Breast epithelium (tissue), 4 donors: ENCODE measurements around the gene HDAC6. TPM values are rescaled to one million over a fixed set of nuclear protein-coding genes. Genes with fewer than 3 reads are reported as not detected.
"Not testable (repeated sequence)": the region's sequence is repeated elsewhere in the genome, so short reads cannot be mapped to it uniquely, and the experiment has no call there.

Experiments used
- DNase-seq, 2 donors: peaks; one replicate each; pipeline ENCODE4 v3.0.0-alpha.2; 2019; ENCODE audit warnings: low spot score in 2 of 2
- H3K27ac ChIP-seq, 2 donors: fragments of 200-600 bp; sonication (generic) in 1 of 2; one replicate each; pipeline ENCODE4 v1.5.1; 2016 to 2019; ENCODE audit warnings: mild to moderate bottlenecking in 1 of 2
- H3K27me3 ChIP-seq, 2 donors: fragments of 200-600 bp; sonication (generic) in 1 of 2; one replicate each; pipeline versions ENCODE4 v1.5.1 to v1.6.0; 2017 to 2019; ENCODE audit warnings: control low read depth in 1 of 2, mild to moderate bottlenecking in 1 of 2
- H3K36me3 ChIP-seq: fragments of 200-600 bp; one replicate; pipeline ENCODE4 v1.5.1; 2019
- H3K4me1 ChIP-seq, 2 donors: fragments of 200-600 bp; sonication (generic); one replicate each; pipeline ENCODE4 v1.5.1; 2016 to 2019; ENCODE audit warnings: control low read depth in 1 of 2
- H3K4me3 ChIP-seq, 3 donors: fragments of 200-600 bp; sonication (generic); 1 replicate in 2 of 3; 2 replicates in 1 of 3; pipeline ENCODE4 v1.5.1; 2016 to 2019; ENCODE audit warnings: mild to moderate bottlenecking in 3 of 3, moderate library complexity in 2 of 3
- H3K9me3 ChIP-seq, 2 donors: fragments of 200-600 bp; sonication (generic) in 1 of 2; one replicate each; pipeline ENCODE4 v1.5.1; 2016 to 2019; ENCODE audit warnings: control low read depth in 1 of 2
- CTCF ChIP-seq, 3 donors: fragments of 450-650 bp; IDR thresholded peaks; one replicate each; pipeline ENCODE4 v1.5.1; 2016 to 2017; ENCODE audit warnings: antibody characterized with exemption in 3 of 3, mild to moderate bottlenecking in 3 of 3, moderate library complexity in 3 of 3
- POLR2A ChIP-seq: fragments of 450-650 bp; IDR thresholded peaks from one replicate; pipeline ENCODE4 v1.6.1; 2016; ENCODE audit warnings: antibody characterized with exemption, mild to moderate bottlenecking, moderate library complexity
- POLR2AphosphoS5 ChIP-seq, 3 donors: sonication (generic); formaldehyde crosslinking; IDR thresholded peaks; one replicate each; pipeline ENCODE4 v1.6.1; 2017; ENCODE audit warnings: antibody characterized with exemption in 3 of 3
- intact Hi-C: fragments of 100-400 bp; cut with DNase I; formaldehyde crosslinking; loops from one replicate; pipeline ENCODE4 v1.15.1; 2023; ENCODE audit warnings: low total_unique reads
- total RNA-seq, 3 donors: library from RNA; depleted of rRNA; stranded (reverse); fragments of >200 nt; gene quantifications; one replicate each; pipeline ENCODE4 v1.1.0, GENCODE V29; 2016

HDAC6 gene
- total RNA-seq, 3 donors from 2014 or later: 78.2 to 86.2 (median 84.3) TPM

- TF ChIP-seq POLR2A: no peak
- TF ChIP-seq CTCF (IDR thresholded peaks at IDR 0.05): no peak
- no peak for TF ChIP-seq POLR2AphosphoS5 (IDR thresholded peaks at IDR 0.05)
- no peak overlapping the region for H3K4me3 ChIP-seq
- no peaks in the 10 kb centered on the region for H3K4me1 ChIP-seq
- H3K36me3 ChIP-seq: no peaks in the 10 kb centered on the region
- H3K27me3 ChIP-seq: peaks cover 0 to 44% of the 10 kb centered on the region in 2 donors
- no peak for DNase-seq
- intact Hi-C loops: loop anchor here (5.0 kb wide), 1 partner anchor 658 kb away; no protein-coding TSS in a partner anchor
- no peak overlapping the region for H3K27ac ChIP-seq
- no peaks in the 10 kb centered on the region for H3K9me3 ChIP-seq
Measured at GRCh38 chrX:48815266-48815665, 13.4 kb downstream of the HDAC6 start.

GRCh38 chrX:48816014-48816810 lies 14.3 kb downstream of the HDAC6 start:
- no peak for DNase-seq
- Histone ChIP-seq H3K27me3 (peaks cover 0 to 44% of the 10 kb centered on the region in 2 donors), H3K4me3 (no peak overlapping the region), H3K27ac (no peak overlapping the region), H3K36me3 (no peaks in the 10 kb centered on the region), H3K9me3 (no peaks in the 10 kb centered on the region), H3K4me1 (no peaks in the 10 kb centered on the region)
- no peak for TF ChIP-seq POLR2AphosphoS5 (IDR thresholded peaks at IDR 0.05)
- no peak for TF ChIP-seq POLR2A
- TF ChIP-seq CTCF (IDR thresholded peaks at IDR 0.05): no peak
- intact Hi-C loops: loop anchor here (5.0 kb wide), 1 partner anchor 659 kb away; no protein-coding TSS in a partner anchor

DNA sequence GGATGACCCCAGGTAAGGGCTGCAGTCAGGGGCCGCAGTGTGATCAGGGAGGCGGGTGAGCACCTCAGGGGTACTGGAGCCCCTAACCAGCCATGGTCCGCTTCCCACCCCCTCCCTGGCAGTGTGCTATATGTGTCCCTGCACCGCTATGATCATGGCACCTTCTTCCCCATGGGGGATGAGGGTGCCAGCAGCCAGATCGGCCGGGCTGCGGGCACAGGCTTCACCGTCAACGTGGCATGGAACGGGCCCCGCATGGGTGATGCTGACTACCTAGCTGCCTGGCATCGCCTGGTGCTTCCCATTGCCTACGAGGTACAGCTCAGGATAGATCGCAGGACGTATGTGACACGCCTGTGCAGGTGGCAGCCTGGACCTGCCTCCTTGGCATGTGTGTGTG lies 16.2 kb downstream of the HDAC6 start:
- no peak for DNase-seq
- Histone ChIP-seq H3K9me3 (no peaks in the 10 kb centered on the region), H3K4me1 (no peaks in the 10 kb centered on the region), H3K27ac (no peak overlapping the region), H3K27me3 (peaks cover 0 to 60% of the 10 kb centered on the region in 2 donors), H3K4me3 (no peak overlapping the region), H3K36me3 (no peaks in the 10 kb centered on the region)
- TF ChIP-seq CTCF (IDR thresholded peaks at IDR 0.05) (no peak), POLR2A (no peak), POLR2AphosphoS5 (IDR thresholded peaks at IDR 0.05) (no peak)
- intact Hi-C loops: loop anchor here (5.0 kb wide), 1 partner anchor 661 kb away; no protein-coding TSS in a partner anchor

DNA sequence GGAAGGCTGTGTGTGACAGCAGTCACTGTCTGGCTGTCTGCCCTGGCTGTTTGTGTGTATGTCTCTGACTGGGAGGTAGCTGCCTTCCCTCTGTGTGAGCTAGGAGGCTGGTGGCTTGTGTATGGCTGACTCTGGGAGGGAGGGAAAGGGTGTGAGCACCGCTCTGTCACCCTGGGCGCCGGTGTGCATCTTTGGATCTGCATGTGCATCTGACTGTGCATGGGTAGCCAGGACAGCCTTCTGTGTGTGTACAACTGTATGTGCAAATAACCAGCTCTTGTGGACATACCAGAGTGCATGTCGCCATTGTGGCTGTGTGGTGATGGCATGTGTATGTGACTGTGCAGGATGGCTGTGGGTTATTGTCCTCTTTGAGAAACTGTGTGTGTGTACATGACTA lies 17.0 kb downstream of the HDAC6 start:
- TF ChIP-seq POLR2A (no peak), POLR2AphosphoS5 (IDR thresholded peaks at IDR 0.05) (no peak), CTCF (IDR thresholded peaks at IDR 0.05) (no peak)
- intact Hi-C loops: loop anchor here (5.0 kb wide), 1 partner anchor 662 kb away; no protein-coding TSS in a partner anchor
- Histone ChIP-seq H3K36me3 (no peaks in the 10 kb centered on the region), H3K4me3 (no peak overlapping the region), H3K9me3 (no peaks in the 10 kb centered on the region), H3K27me3 (peaks cover 0 to 62% of the 10 kb centered on the region in 2 donors), H3K27ac (no peak overlapping the region), H3K4me1 (no peaks in the 10 kb centered on the region)
- DNase-seq: no peak

- not testable (repeated sequence) for H3K9me3 ChIP-seq, H3K36me3 ChIP-seq, H3K4me3 ChIP-seq, H3K4me1 ChIP-seq, H3K27ac ChIP-seq, DNase-seq
- peaks cover 0 to 66% of the 10 kb centered on the region in 2 donors for H3K27me3 ChIP-seq
- intact Hi-C loops: loop anchor here (5.0 kb wide), 1 partner anchor 662 kb away; no protein-coding TSS in a partner anchor
Measured at GRCh38 chrX:48819394-48819793, 17.5 kb downstream of the HDAC6 start.
